T-helper 2 cell treated with Interferon-gamma antibody and Interleukin-4, amounts not matched to agents 5 μg/mL and 100 μg/mL, for 36 hours (primary cell): ENCODE results near the gene KRT80.

Experiments
- DNase-seq: peaks from one replicate; pipeline ENCODE4 v3.0.0; 2021; ENCODE audit warnings: low spot score
- H3K27ac Mint-ChIP-seq: one replicate; pipeline ENCODE4 v1.8.0; 2021; ENCODE audit warnings: mild to moderate bottlenecking, mixed read lengths
- H3K27me3 Mint-ChIP-seq: one replicate; pipeline ENCODE4 v1.8.0; 2021; ENCODE audit warnings: low read depth, mixed read lengths
- H3K36me3 Mint-ChIP-seq: one replicate; pipeline ENCODE4 v1.8.0; 2021; ENCODE audit warnings: low read depth, mixed read lengths
- H3K4me1 Mint-ChIP-seq: one replicate; pipeline ENCODE4 v1.8.0; 2021; ENCODE audit warnings: low read depth, mixed read lengths
- H3K4me3 Mint-ChIP-seq: one replicate; pipeline ENCODE4 v1.8.0; 2022; ENCODE audit warnings: mild to moderate bottlenecking, moderate library complexity, mixed read lengths
- H3K9me3 Mint-ChIP-seq: one replicate; pipeline ENCODE4 v1.8.0; 2021; ENCODE audit warnings: mixed read lengths

KRT80 gene

GRCh38 chr12:52210925-52211650, 19.3 kb upstream of the KRT80 start:
- peaks cover 9% of the 10 kb centered on the region for H3K27me3 Mint-ChIP-seq
- no peaks in the 10 kb centered on the region for H3K9me3 Mint-ChIP-seq
- no peak overlapping the region for H3K27ac Mint-ChIP-seq
- no peak overlapping the region for H3K4me3 Mint-ChIP-seq
- H3K36me3 Mint-ChIP-seq = no peaks in the 10 kb centered on the region
- no peaks in the 10 kb centered on the region for H3K4me1 Mint-ChIP-seq
- no peak for DNase-seq

DNA sequence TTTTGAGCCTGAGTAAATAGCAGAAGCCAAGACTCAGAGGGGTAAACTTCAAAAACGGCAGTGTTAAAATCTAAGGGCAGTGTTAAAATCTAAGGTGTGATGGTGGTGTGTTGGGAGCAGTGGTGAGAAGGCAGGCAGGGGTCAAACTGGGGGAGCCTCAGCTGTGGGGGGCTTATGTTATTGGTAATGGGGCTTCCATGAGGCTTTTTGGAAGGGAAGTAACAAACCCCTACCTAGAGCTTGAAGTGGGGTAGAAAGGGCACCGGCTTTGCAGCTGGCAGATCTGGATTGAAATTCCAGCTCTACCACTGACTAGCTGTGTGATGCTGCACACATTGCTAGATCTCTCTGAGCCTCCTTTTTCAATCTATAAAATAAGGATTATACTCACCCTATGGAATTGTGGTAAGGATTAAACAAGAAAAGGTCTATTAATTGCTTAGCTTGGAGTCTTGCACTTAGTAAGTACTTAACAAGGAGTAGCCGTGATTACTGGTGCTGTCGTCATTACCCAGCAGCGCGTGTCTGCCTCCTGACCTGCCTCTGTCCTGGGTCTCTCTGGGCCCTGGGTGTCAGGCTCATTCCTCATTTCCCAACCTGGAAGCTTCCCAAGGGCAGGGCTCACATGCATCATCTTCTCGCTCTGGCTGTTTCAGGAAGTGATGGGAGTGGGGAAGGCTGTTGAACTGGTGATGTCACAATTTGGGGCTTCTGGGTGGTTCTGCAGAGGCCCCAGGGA, 18.5 kb upstream of the KRT80 start:
- Mint-ChIP-seq H3K27ac (no peak overlapping the region), H3K4me1 (no peaks in the 10 kb centered on the region)
- DNase-seq = no peak

DNA sequence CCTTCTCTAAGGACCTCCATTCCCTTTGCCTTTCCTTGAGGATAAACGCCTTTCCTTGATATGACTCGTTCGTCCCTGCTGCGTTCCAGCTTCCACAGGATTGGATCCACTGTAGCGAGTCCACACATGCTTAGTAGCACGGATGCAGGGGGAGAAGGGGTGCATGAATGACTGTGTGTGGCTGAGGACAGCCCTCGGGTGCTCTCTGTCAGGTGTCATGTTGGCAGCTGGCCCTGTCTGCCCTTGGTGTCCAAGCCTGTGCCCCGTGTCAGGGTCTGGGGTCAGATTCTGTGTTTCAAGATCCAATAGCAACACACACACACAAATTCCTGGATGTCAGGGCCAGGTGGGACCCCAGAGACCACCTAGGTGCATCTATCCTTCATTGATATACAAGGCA, 17.5 kb upstream of the KRT80 start:
- Mint-ChIP-seq H3K4me1 (no peaks in the 10 kb centered on the region), H3K4me3 (no peak overlapping the region), H3K36me3 (no peaks in the 10 kb centered on the region), H3K9me3 (no peaks in the 10 kb centered on the region), H3K27me3 (peaks cover 9% of the 10 kb centered on the region), H3K27ac (no peak overlapping the region)
- no peak for DNase-seq

More for the DNA sequence above, 18.5 kb upstream of the KRT80 start:
- H3K27me3 Mint-ChIP-seq = peaks cover 9% of the 10 kb centered on the region
- H3K4me3 Mint-ChIP-seq = no peak overlapping the region
- no peaks in the 10 kb centered on the region for H3K9me3 Mint-ChIP-seq
- no peaks in the 10 kb centered on the region for H3K36me3 Mint-ChIP-seq

- Mint-ChIP-seq H3K27ac (no peak overlapping the region), H3K36me3 (no peaks in the 10 kb centered on the region), H3K9me3 (no peaks in the 10 kb centered on the region), H3K27me3 (peaks cover 9% of the 10 kb centered on the region), H3K4me1 (no peaks in the 10 kb centered on the region), H3K4me3 (no peak overlapping the region)
- DNase-seq = no peak
Measured at GRCh38 chr12:52208424-52209165, 16.8 kb upstream of the KRT80 start.

DNA sequence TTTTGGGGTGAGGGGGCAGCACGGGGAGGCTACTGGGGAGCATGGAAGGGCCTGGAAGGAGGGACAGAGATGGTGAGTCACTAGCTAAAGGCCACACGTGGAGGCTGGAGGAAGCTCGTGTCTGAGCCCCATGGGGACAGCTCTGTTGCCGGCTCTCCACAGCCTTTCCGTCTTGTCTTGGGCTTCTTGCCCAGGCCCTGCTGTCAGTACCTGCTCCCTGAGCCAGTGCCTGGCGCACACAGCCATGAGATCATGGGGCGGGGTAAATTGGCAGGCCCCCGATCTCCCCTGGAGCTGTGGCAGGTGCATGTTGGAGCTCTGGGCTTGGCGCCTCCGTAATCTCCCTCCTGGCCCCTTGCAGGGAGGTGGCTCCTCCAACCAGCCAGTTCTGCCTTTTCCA, 16.1 kb upstream of the KRT80 start:
- Mint-ChIP-seq H3K9me3 (no peaks in the 10 kb centered on the region), H3K27ac (no peak overlapping the region), H3K36me3 (no peaks in the 10 kb centered on the region), H3K4me1 (peaks cover 2% of the 10 kb centered on the region), H3K4me3 (no peak overlapping the region), H3K27me3 (peaks cover 14% of the 10 kb centered on the region)
- no peak for DNase-seq

GRCh38 chr12:52207106-52207505, 15.3 kb upstream of the KRT80 start:
- peaks cover 15% of the 10 kb centered on the region for H3K27me3 Mint-ChIP-seq
- H3K27ac Mint-ChIP-seq = no peak overlapping the region
- no peak for DNase-seq
- peaks cover 2% of the 10 kb centered on the region for H3K4me1 Mint-ChIP-seq
- no peaks in the 10 kb centered on the region for H3K36me3 Mint-ChIP-seq
- H3K4me3 Mint-ChIP-seq = no peak overlapping the region
- no peaks in the 10 kb centered on the region for H3K9me3 Mint-ChIP-seq

GRCh38 chr12:52206304-52207040, 14.7 kb upstream of the KRT80 start:
- Mint-ChIP-seq H3K4me1 (peaks cover 2% of the 10 kb centered on the region), H3K9me3 (no peaks in the 10 kb centered on the region), H3K4me3 (no peak overlapping the region), H3K27me3 (peaks cover 13% of the 10 kb centered on the region), H3K36me3 (no peaks in the 10 kb centered on the region), H3K27ac (no peak overlapping the region)
- DNase-seq = no peak

GRCh38 chr12:52205612-52206303, 13.9 kb upstream of the KRT80 start:
- DNase-seq = no peak
- Mint-ChIP-seq H3K27ac (no peak overlapping the region), H3K27me3 (peaks cover 9% of the 10 kb centered on the region), H3K4me1 (peaks cover 2% of the 10 kb centered on the region), H3K36me3 (no peaks in the 10 kb centered on the region), H3K4me3 (no peak overlapping the region), H3K9me3 (no peaks in the 10 kb centered on the region)

- no peaks in the 10 kb centered on the region for H3K36me3 Mint-ChIP-seq
- H3K27ac Mint-ChIP-seq = no peak overlapping the region
- no peak for DNase-seq
- H3K4me1 Mint-ChIP-seq = peaks cover 2% of the 10 kb centered on the region
- no peaks in the 10 kb centered on the region for H3K9me3 Mint-ChIP-seq
- H3K27me3 Mint-ChIP-seq = peaks cover 9% of the 10 kb centered on the region
- H3K4me3 Mint-ChIP-seq = no peak overlapping the region
Measured at GRCh38 chr12:52204931-52205505, 13.2 kb upstream of the KRT80 start.

DNA sequence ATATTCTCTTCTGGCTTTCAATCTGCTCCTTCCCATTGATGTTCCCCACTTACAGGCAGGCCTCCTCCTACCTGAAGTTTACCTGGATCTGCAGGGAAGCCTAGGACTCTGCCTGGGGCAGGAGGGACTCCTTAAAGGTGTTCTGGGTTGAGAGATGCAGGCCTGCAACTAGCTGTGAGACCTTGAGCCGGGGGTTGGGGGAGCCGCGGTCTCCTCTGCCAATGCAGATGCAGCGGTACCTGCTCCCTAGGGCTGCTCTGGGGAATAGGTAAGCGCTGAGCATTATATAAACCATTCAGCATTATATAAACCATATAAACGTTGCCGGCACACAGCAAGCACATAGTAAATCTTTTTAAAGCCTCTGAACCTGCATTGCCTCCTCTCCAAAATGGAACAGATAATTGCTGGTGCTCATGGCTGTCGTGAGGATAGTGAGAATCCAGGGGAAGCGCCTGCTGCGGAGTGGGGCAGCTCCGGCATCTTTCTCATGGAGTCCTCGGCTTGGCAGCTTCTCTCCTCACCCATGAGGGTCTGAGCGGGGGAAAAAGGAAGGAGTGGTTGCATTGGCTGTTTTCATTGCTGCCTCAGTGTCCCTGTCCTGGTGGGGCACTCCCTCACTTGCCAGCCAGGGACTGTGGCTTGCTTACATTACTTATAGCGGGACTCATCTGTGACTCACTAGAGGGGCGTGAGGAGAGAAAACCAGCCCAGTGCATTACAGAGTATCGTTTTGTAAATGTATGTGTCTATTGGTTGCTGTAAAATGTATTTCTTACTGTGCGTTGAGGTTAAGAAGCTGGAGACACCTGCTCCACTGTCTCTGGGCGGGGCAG, 12.5 kb upstream of the KRT80 start:
- no peak for DNase-seq

GRCh38 chr12:52203079-52203921, 11.5 kb upstream of the KRT80 start:
- Mint-ChIP-seq H3K27ac (no peak overlapping the region), H3K4me1 (peaks cover 2% of the 10 kb centered on the region), H3K36me3 (no peaks in the 10 kb centered on the region), H3K27me3 (peaks cover 8% of the 10 kb centered on the region), H3K9me3 (no peaks in the 10 kb centered on the region), H3K4me3 (no peak overlapping the region)
- DNase-seq = no peak

More for the DNA sequence above, 12.5 kb upstream of the KRT80 start:
- Mint-ChIP-seq H3K36me3 (no peaks in the 10 kb centered on the region), H3K4me3 (no peak overlapping the region), H3K27ac (no peak overlapping the region), H3K27me3 (peaks cover 9% of the 10 kb centered on the region), H3K9me3 (no peaks in the 10 kb centered on the region), H3K4me1 (peaks cover 2% of the 10 kb centered on the region)
